HepG2 (cell line): ENCODE data around the gene P4HA1. TPM values are rescaled to one million over a fixed set of nuclear protein-coding genes. Genes with fewer than 3 reads are reported as not detected.

ENCODE experiments used
- ATAC-seq: fragments of 200-7000 bp; cut with Tn5 transposase; 3 replicates; pipeline ENCODE4 v1.9.1; 2020; ENCODE audit warnings: mild to moderate bottlenecking, moderate library complexity
- BruUV-seq: library from RNA; stranded (reverse); fragments of 400-500 nt; replicated peaks from 2 replicates; lab custom pipeline; 2021; lab: Mats Ljungman, UMichigan
- CTCF ChIA-PET: fragments of 300-600 bp; formaldehyde crosslinking; extraction: SDS; loops from one replicate; lab custom pipeline; 2021; ENCODE audit warnings: low total read pairs, inconsistent platforms, low intra/inter-chr PET ratio; lab: Yijun Ruan, JAX
- POLR2A ChIA-PET: fragments of 350-600 bp; sonication (Branson Sonifier 250); formaldehyde crosslinking; loops from one replicate; lab custom pipeline; 2020; ENCODE audit warnings: antibody characterized with exemption, inconsistent platforms; lab: Yijun Ruan, JAX
- DNase-seq: peaks from one replicate; pipeline ENCODE4 v3.0.0-alpha.2; 2015; ENCODE audit warnings: low spot score
- FAIRE-seq: peaks from 3 replicates; lab custom pipeline; 2011; peaks lifted over from hg19 to GRCh38; lab: Jason Lieb, UNC
- H2AFZ ChIP-seq: one replicate; pipeline ENCODE4 v1.6.1; 2011; ENCODE audit warnings: low read length, inconsistent platforms
- H3K27ac ChIP-seq: fragments of 300-600 bp; 3 replicates; pipeline ENCODE4 v1.8.0; 2011; ENCODE audit warnings: mixed run types, mild to moderate bottlenecking, mixed read lengths, low read length, inconsistent platforms; ENCODE audit not compliant: insufficient read depth; ENCODE audit errors: extremely low read length
- H3K27me3 ChIP-seq, 2 experiments: fragments of 200-600 bp in 1 of 2; 2 replicates in 1 of 2; 3 replicates in 1 of 2; pipeline versions ENCODE4 v1.6.0 to v1.8.0; 2011; ENCODE audit warnings: low read length in 2 of 2, mild to moderate bottlenecking in 2 of 2, moderate library complexity in 2 of 2, inconsistent platforms in 1 of 2; ENCODE audit not compliant: insufficient read depth in 2 of 2, control insufficient read depth in 1 of 2
- H3K36me3 ChIP-seq, 2 experiments: fragments of 200-600 bp in 1 of 2; replicated peaks in 1 of 2; 2 replicates in 1 of 2; 3 replicates in 1 of 2; pipeline versions ENCODE4 v1.5.1 to v1.8.0; 2011; ENCODE audit warnings: low read length in 2 of 2, inconsistent platforms in 1 of 2; ENCODE audit not compliant: insufficient read depth in 2 of 2, control insufficient read depth in 1 of 2
- H3K4me1 ChIP-seq: 2 replicates; pipeline ENCODE4 v1.5.1; 2012; ENCODE audit warnings: low read length, inconsistent platforms; ENCODE audit not compliant: insufficient read depth
- H3K4me2 ChIP-seq: 2 replicates; pipeline ENCODE4 v1.6.0; 2011; ENCODE audit warnings: low read depth, low read length, inconsistent platforms
- H3K4me3 ChIP-seq, 3 experiments: fragments of 200-600 bp in 1 of 3; sonication (generic), shearing (Covaris generic) in 1 of 3; replicated peaks in 1 of 3; 2 replicates each; pipeline ENCODE4 v1.5.1; 2011 to 2016; ENCODE audit warnings: low read length in 3 of 3, inconsistent platforms in 2 of 3, low read depth in 2 of 3, mild to moderate bottlenecking in 2 of 3, control low read depth in 1 of 3, mixed read lengths in 1 of 3; ENCODE audit not compliant: insufficient read depth in 1 of 3
- H3K79me2 ChIP-seq: one replicate; pipeline ENCODE4 v1.6.1; 2011; ENCODE audit warnings: low read length, inconsistent platforms; ENCODE audit not compliant: insufficient read depth
- H3K9ac ChIP-seq: 2 replicates; pipeline ENCODE4 v1.6.0; 2011; ENCODE audit warnings: mild to moderate bottlenecking, low read depth, low read length, inconsistent platforms; ENCODE audit not compliant: insufficient read depth
- H3K9me3 ChIP-seq: 2 replicates; pipeline ENCODE4 v1.5.1; 2012; ENCODE audit warnings: mild to moderate bottlenecking, low read length
- H4K20me1 ChIP-seq: 2 replicates; pipeline ENCODE4 v1.6.0; 2011; ENCODE audit warnings: inconsistent platforms, mild to moderate bottlenecking, low read length, moderate library complexity; ENCODE audit not compliant: insufficient read depth
- ARNT2 ChIP-seq: sonication (generic); formaldehyde crosslinking; IDR thresholded peaks from 2 replicates; pipeline ENCODE4 v1.8.0; 2022; ENCODE audit warnings: mild to moderate bottlenecking, low read depth, missing genetic modification reagents, moderate library complexity
- CSRNP2 ChIP-seq: sonication (generic); formaldehyde crosslinking; conservative IDR thresholded peaks from 2 replicates; pipeline ENCODE4 v1.8.0; 2022; ENCODE audit warnings: low read depth, missing genetic modification reagents
- HIVEP1 ChIP-seq: sonication (generic); formaldehyde crosslinking; IDR thresholded peaks from 2 replicates; pipeline ENCODE4 v1.4.0; 2020; ENCODE audit warnings: mild to moderate bottlenecking, missing genetic modification reagents
- KDM4B ChIP-seq: sonication (generic); formaldehyde crosslinking; IDR thresholded peaks from 2 replicates; pipeline ENCODE4 v1.4.0; 2020; ENCODE audit warnings: missing genetic modification reagents
- KIAA2018 ChIP-seq: sonication (generic); formaldehyde crosslinking; IDR thresholded peaks from 2 replicates; pipeline ENCODE4 v1.5.0; 2020; ENCODE audit warnings: mild to moderate bottlenecking, missing genetic modification reagents, borderline replicate concordance
- MAFG ChIP-seq: sonication (generic); formaldehyde crosslinking; IDR thresholded peaks from 2 replicates; pipeline ENCODE4 v1.5.1; 2020; ENCODE audit warnings: mild to moderate bottlenecking, missing genetic modification reagents
- MAZ ChIP-seq, 2 experiments: sonication (generic) in 1 of 2; formaldehyde crosslinking in 1 of 2; IDR thresholded peaks; 2 replicates each; pipeline versions ENCODE4 v1.5.0 to v1.6.1; 2012 to 2020; ENCODE audit warnings: low read depth in 2 of 2, mild to moderate bottlenecking in 2 of 2, borderline replicate concordance in 1 of 2, improper control_type of control experiment in 1 of 2, low read length in 1 of 2, missing genetic modification reagents in 1 of 2, moderate library complexity in 1 of 2
- RNF219 ChIP-seq: sonication (generic); formaldehyde crosslinking; IDR thresholded peaks from 2 replicates; pipeline ENCODE4 v1.5.0; 2020; ENCODE audit warnings: mild to moderate bottlenecking, missing genetic modification reagents
- YEATS2 ChIP-seq: sonication (generic); formaldehyde crosslinking; IDR thresholded peaks from 2 replicates; pipeline ENCODE4 v1.4.0; 2020; ENCODE audit warnings: missing genetic modification reagents, borderline replicate concordance
- ZBTB21 ChIP-seq: sonication (generic); formaldehyde crosslinking; IDR thresholded peaks from 2 replicates; pipeline ENCODE4 v1.4.0; 2020; ENCODE audit warnings: missing genetic modification reagents
- ZNF253 ChIP-seq: sonication (generic); formaldehyde crosslinking; IDR thresholded peaks from 2 replicates; pipeline ENCODE4 v1.8.0; 2022; ENCODE audit warnings: mild to moderate bottlenecking, missing genetic modification reagents, borderline replicate concordance
- ZNF496 ChIP-seq: sonication (generic); formaldehyde crosslinking; IDR thresholded peaks from 2 replicates; pipeline ENCODE4 v1.8.1; 2023; ENCODE audit warnings: mild to moderate bottlenecking, moderate library complexity, missing genetic modification reagents; ENCODE audit not compliant: insufficient replicate concordance
- WGBS: methylation state at CpG from one replicate; pipeline ENCODE4 v1.1.6; 2017; ENCODE audit warnings: low lambda C conversion rate; 5-methylcytosine and 5-hydroxymethylcytosine counted together
- in situ Hi-C: cut with HindIII; loops from 2 replicates; pipeline ENCODE4 v1.10.0; 2017; ENCODE audit warnings: low pct_unique_long_range_greater_than_20kb; ENCODE audit not compliant: extremely low pct_ligation_motif_present
- intact Hi-C: fragments of 100-400 bp; cut with micrococcal nuclease; formaldehyde crosslinking; loops from one replicate; pipeline ENCODE4 v1.10.0; 2022; ENCODE audit not compliant: unreplicated experiment
- polyA plus RNA-seq, 8 experiments: library from polyadenylated mRNA; depleted of rRNA in 3 of 8; stranded (reverse) in 7 of 8; unstranded in 1 of 8; fragments of >200 nt; fragmentation: Illumina TruSeq in 4 of 8; extraction: Trizol in 4 of 8; gene quantifications; 2 replicates each; pipeline versions ENCODE4 v1.2.1 to v1.2.3, GENCODE V29; 2011 to 2016; ENCODE audit warnings: low read depth in 4 of 8, missing spikeins in 1 of 8, mixed read lengths in 1 of 8; ENCODE audit not compliant: insufficient read depth in 1 of 8
- total RNA-seq, 5 experiments: library from RNA; depleted of rRNA; stranded (reverse); fragments of >200 nt; fragmentation: Illumina TruSeq; extraction: Trizol; gene quantifications; 2 replicates each; pipeline ENCODE4 v1.2.3, GENCODE V29; 2016; ENCODE audit warnings: low read depth in 1 of 5

P4HA1 gene
- total and polyA plus RNA-seq, 2 of the 13 experiments (the other 11 are each of a cell fraction or from before 2014, with no cell fraction given), result 63.1 to 196 TPM

- in situ Hi-C loops (no loop called here), intact Hi-C loops (no loop called here)
- Histone ChIP-seq H3K27me3 (no peaks in the 10 kb centered on the region), H3K79me2 (peaks cover 94% of the 10 kb centered on the region), H3K4me2 (no peak overlapping the region), H2AFZ (no peak overlapping the region), H3K9me3 (no peaks in the 10 kb centered on the region), H3K27ac (no peak overlapping the region), H3K4me1 (peaks cover 75% of the 10 kb centered on the region), H3K9ac (no peak overlapping the region), H4K20me1 (peaks cover 92% of the 10 kb centered on the region), H3K4me3 (no peak overlapping the region), H3K36me3 (peaks cover 0 to 12% of the 10 kb centered on the region in 2 experiments; a peak in 2 of 5 replicates)
- ChIA-PET CTCF (no interaction called here), POLR2A (interaction anchor here (0.7 kb wide), 1 partner anchor 39 kb away, joined by 3 read pairs; no protein-coding TSS in a partner anchor)
- no peak for ATAC-seq
- no peak for DNase-seq
- BruUV-seq, result no TSS peak
- FAIRE-seq, result no peak
- 82% methylated on average over 4 of the region's 4 CpGs for whole genome bisulfite sequencing
- TF ChIP-seq KIAA2018, result no peak
- TF ChIP-seq RNF219 (CRISPR knock-in tag), result no peak
- TF ChIP-seq ZBTB21 (CRISPR knock-in tag), result no peak
- TF ChIP-seq MAFG (CRISPR knock-in tag), result no peak
- TF ChIP-seq CSRNP2 (CRISPR knock-in tag), result no peak
- TF ChIP-seq ARNT2 (CRISPR knock-in tag), result no peak
- no peak for TF ChIP-seq KDM4B
- no peak for TF ChIP-seq YEATS2 (CRISPR knock-in tag)
- TF ChIP-seq HIVEP1 (CRISPR knock-in tag), result no peak
- TF ChIP-seq ZNF496, result no peak
- no peak for TF ChIP-seq ZNF253 (CRISPR knock-in tag)
- TF ChIP-seq MAZ (IDR thresholded peaks at IDR 0.05; ENCODE audit: borderline replicate concordance, low read depth, low read length), result no peak
- TF ChIP-seq MAZ (CRISPR knock-in tag; IDR thresholded peaks at IDR 0.05; ENCODE audit: low read depth), result no peak
Observed at GRCh38 chr10:73086816-73087215, 9.8 kb downstream of the P4HA1 start.
